ENCODE measurements around the gene KHDC1. TPM values are rescaled to one million over a fixed set of nuclear protein-coding genes. Genes with fewer than 3 reads are reported as not detected.
"Not testable (repeated sequence)": the region's sequence is repeated elsewhere in the genome, so short reads cannot be mapped to it uniquely, and the experiment has no call there.

The KHDC1 gene
- total RNA-seq, 1 donor from 2014 or later = 5.2 TPM

DNA sequence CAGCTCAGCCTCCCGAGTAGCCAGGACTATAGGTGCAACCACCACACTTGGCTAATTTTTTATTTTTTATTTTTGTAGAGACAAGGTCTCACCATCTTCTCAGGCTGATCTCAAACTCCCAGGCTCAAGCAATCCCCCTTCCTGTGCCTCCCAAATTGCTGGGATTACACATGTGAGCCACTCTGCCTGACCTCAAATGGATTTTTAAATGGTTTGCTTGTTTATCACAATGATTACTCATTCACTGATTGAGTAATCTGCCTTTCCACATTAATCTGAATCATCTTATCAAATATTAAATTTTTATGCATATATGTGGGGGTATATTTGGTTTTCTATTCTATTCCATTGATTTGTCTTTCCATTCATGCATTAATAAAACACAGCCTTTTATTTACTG lies 28.3 kb downstream of the KHDC1 start:
- Mint-ChIP-seq H3K4me1 (no peaks in the 10 kb centered on the region), H3K4me3 (no peak overlapping the region), H3K36me3 (ENCODE audit: low read depth) (no peaks in the 10 kb centered on the region), H3K27ac (no peak overlapping the region), H3K9me3 (no peaks in the 10 kb centered on the region), H3K27me3 (no peaks in the 10 kb centered on the region)
- no peak for DNase-seq
- intact Hi-C loops (cut with micrococcal nuclease) = no loop called here

DNA sequence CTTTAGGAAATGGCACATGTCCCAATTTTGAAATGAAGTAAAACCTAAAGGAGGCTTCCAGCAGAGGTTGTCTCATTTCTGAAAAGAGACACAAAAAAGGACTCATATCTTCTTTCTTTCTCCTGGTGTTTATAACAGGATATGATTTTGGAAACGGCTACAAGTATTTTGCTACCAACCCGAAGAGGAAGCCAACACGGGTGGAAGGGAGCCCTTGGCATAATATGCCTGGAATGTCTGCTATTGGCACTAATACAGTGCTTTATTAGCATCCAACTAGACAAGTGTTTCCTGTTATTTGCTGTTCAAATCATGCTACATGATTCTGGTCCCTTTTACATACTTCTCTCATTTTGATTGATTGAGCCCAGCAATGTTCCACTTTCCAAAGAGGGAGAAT lies 29.0 kb downstream of the KHDC1 start:
- H3K27me3 Mint-ChIP-seq; DNase-seq; H3K36me3 Mint-ChIP-seq (ENCODE audit: low read depth); H3K9me3 Mint-ChIP-seq; H3K4me3 Mint-ChIP-seq; intact Hi-C loops (cut with micrococcal nuclease); H3K27ac Mint-ChIP-seq; H3K4me1 Mint-ChIP-seq: not testable (repeated sequence)

DNA sequence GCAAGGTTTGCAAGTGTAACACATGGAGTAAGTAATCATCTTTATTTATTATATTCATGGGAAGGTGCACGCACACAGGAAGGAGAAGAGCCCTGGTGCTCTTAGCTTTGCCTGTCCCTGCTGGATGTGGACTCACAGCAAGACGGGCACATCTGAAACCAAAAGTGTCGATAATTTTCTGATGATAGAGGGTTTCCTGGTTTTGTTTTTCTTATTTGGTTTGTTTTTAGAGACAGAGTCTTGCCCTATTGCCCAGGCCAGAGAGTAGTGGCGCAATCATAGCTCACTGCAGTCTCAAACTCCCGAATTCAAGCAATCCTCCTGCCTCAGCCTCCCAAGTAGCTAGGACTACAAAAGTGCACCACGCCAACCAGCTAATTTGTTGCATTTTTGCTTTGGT lies 29.9 kb downstream of the KHDC1 start:
- Mint-ChIP-seq H3K27me3 (no peaks in the 10 kb centered on the region), H3K9me3 (no peaks in the 10 kb centered on the region), H3K36me3 (ENCODE audit: low read depth) (no peaks in the 10 kb centered on the region), H3K4me3 (no peak overlapping the region), H3K4me1 (no peaks in the 10 kb centered on the region), H3K27ac (no peak overlapping the region)
- no peak for DNase-seq
- intact Hi-C loops (cut with micrococcal nuclease) = no loop called here

DNA sequence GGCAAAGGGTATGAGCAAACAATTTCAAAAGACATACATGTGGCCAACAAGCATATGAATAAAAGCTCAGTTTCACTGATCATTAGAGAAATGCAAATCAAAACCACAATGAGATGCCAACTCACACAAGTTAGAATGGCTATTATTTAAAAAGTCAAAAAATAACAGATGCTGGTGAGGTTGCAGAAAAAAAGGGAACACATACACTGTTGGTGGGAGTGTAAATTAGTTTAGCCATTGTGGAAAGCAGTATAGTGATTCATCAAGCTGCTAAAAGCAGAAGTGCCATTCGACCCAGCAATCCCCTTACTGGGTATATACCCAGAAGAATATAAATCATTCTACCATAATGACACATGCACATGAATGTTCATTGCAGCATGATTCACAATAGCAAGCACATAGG lies 31.0 kb downstream of the KHDC1 start:
- H3K9me3 Mint-ChIP-seq = no peaks in the 10 kb centered on the region
- H3K27me3 Mint-ChIP-seq = no peaks in the 10 kb centered on the region
- no peak overlapping the region for H3K4me3 Mint-ChIP-seq
- intact Hi-C loops (cut with micrococcal nuclease) = no loop called here
- no peak overlapping the region for H3K27ac Mint-ChIP-seq
- H3K36me3 Mint-ChIP-seq (ENCODE audit: low read depth) = no peaks in the 10 kb centered on the region
- no peak for DNase-seq
- no peaks in the 10 kb centered on the region for H3K4me1 Mint-ChIP-seq

DNA sequence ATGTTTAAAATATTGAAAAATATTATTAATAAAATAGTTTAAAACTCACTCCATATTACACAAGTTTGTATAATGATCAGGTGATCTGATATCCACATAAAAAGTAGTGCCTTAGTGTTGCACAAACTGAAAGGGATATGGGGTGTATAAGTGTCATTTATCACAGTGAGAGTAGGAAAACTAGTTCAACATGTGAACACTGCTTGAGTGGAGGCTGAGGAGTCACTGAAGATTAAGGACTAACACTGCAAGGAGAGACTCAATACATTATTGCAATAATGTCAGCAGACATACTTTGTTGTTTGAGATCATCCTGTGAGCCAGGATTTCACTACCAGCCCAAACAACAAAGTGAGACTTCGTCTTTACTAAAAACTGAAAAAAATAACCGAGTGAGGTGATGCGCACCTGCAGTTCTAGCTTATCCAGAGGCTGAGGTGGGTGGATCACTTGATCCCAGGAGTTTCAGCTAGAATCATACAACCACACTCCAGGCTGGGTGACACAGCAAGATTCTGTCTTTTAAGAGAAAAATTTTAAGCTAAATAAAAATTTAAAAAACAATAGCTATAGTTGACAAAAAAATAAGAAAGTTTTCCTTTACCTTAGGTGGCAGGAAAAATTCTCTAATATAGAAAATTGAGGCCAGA lies 35.3 kb downstream of the KHDC1 start:
- Mint-ChIP-seq H3K4me1 (peaks cover 3% of the 10 kb centered on the region), H3K9me3 (no peaks in the 10 kb centered on the region), H3K36me3 (ENCODE audit: low read depth) (no peaks in the 10 kb centered on the region), H3K27ac (no peak overlapping the region), H3K4me3 (no peak overlapping the region), H3K27me3 (no peaks in the 10 kb centered on the region)
- DNase-seq = no peak
- intact Hi-C loops (cut with micrococcal nuclease) = no loop called here

DNA sequence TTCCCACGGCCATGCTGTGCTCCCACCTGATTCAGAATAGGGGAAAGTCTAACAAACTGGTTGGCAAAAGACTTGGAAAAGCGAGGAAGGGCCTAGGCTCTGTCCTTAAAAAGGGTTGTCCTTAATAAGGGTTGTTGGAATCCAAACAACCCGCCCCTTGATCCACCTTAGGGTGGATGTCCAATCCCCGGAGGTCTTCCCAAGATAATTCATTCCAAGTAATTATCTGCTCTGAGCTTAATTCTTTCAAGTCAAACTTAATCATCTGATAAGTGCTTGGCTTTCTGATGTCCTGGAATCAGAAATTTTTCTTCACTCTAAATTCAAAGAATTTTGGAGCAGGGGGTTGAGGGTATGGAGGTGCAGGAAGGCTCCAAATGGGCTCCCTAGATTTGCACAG lies 37.6 kb downstream of the KHDC1 start, which contains the start of gene KHDC1L:
TSS of gene KHDC1L (minus strand) at position 101 of the 400 bp plus-strand sequence. CDS start at position 13, 88 bp downstream.
- no peak for DNase-seq
- H3K4me1 Mint-ChIP-seq = peaks cover 3% of the 10 kb centered on the region
- H3K27ac Mint-ChIP-seq = no peak within 1 kb of the TSS
- H3K27me3 Mint-ChIP-seq = no peaks in the 10 kb centered on the region
- no peak within 1 kb of the TSS for H3K4me3 Mint-ChIP-seq
- intact Hi-C loops (cut with micrococcal nuclease) = no loop called here
- no peaks in the 10 kb centered on the region for H3K36me3 Mint-ChIP-seq (ENCODE audit: low read depth)
- no peaks in the 10 kb centered on the region for H3K9me3 Mint-ChIP-seq

DNA sequence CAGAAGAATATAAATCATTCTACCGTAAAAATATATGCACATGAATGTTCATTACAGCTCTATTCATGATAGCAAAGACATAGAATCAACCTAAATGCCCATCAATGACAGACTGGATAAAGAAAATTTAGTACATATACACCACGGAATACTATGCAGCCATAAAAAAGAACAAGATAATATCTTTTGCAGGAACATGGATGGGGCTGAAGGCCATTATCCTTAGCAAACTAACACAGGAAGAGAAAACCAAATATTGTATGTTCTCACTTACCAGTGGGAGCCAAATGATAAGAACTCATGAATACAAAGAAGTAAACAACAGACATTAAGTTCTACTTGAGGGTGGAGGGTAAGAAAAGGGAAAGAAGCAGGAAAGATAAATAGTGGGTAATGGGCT lies 46.1 kb downstream of the KHDC1 start:
- peaks cover 1% of the 10 kb centered on the region for H3K27me3 Mint-ChIP-seq
- H3K27ac Mint-ChIP-seq = no peak overlapping the region
- H3K4me3 Mint-ChIP-seq = no peak overlapping the region
- no peaks in the 10 kb centered on the region for H3K36me3 Mint-ChIP-seq (ENCODE audit: low read depth)
- intact Hi-C loops (cut with micrococcal nuclease) = no loop called here
- no peaks in the 10 kb centered on the region for H3K4me1 Mint-ChIP-seq
- no peaks in the 10 kb centered on the region for H3K9me3 Mint-ChIP-seq
- no peak for DNase-seq

DNA sequence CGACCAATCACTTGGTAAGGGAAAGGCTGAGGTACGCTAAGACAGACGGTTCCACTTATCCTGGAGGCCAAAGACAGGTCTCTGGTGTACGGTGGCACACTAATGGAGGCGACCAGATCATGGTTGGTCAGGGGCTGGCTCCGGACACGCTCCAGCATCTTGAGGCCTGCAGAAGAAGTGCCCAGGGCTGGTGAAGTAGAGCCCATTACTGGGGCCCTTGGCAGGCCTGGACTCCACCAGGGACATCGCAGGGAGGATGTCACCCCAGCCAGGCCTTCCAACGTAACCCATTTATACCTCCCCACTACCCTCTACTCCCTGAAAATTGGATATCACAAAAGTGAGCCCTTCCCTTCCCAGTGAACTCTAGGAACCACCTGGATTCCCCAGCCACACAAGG lies 53.9 kb downstream of the KHDC1 start:
- no peak for DNase-seq
- no peaks in the 10 kb centered on the region for H3K36me3 Mint-ChIP-seq (ENCODE audit: low read depth)
- no peak overlapping the region for H3K27ac Mint-ChIP-seq
- H3K4me1 Mint-ChIP-seq = no peaks in the 10 kb centered on the region
- peaks cover 3% of the 10 kb centered on the region for H3K27me3 Mint-ChIP-seq
- no peaks in the 10 kb centered on the region for H3K9me3 Mint-ChIP-seq
- intact Hi-C loops (cut with micrococcal nuclease) = no loop called here
- no peak overlapping the region for H3K4me3 Mint-ChIP-seq

DNA sequence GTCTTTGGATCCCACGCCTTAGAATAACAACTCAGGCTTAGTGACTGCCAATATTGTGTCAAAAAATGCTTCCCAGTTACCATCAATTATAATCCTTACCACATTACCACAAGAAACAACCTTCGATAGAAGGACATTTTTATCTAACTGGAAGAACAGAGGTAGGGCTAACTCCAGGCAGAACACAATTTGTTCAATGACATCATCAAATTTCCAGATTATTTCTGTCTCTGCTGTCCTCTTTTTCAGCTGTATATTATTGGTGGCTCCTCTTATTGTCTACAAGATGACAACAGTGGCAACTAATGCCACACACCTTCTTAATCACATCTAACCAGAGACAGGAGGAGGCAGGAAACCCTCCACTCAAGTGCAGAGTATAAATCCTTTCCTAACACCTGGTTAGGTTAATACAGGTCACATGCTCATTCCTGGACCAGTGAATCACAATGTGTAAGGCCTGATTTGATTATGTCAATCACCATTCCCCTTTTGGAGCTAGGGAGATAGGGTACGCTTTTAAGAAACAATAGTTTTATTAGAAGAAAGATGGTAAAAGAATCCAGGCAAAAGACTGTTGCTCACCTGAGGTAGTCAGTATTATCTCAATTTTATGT lies 55.7 kb downstream of the KHDC1 start:
- Mint-ChIP-seq H3K27me3 (peaks cover 3% of the 10 kb centered on the region), H3K36me3 (ENCODE audit: low read depth) (no peaks in the 10 kb centered on the region), H3K4me1 (no peaks in the 10 kb centered on the region), H3K4me3 (no peak overlapping the region), H3K27ac (no peak overlapping the region), H3K9me3 (no peaks in the 10 kb centered on the region)
- no peak for DNase-seq
- intact Hi-C loops (cut with micrococcal nuclease) = no loop called here

DNA sequence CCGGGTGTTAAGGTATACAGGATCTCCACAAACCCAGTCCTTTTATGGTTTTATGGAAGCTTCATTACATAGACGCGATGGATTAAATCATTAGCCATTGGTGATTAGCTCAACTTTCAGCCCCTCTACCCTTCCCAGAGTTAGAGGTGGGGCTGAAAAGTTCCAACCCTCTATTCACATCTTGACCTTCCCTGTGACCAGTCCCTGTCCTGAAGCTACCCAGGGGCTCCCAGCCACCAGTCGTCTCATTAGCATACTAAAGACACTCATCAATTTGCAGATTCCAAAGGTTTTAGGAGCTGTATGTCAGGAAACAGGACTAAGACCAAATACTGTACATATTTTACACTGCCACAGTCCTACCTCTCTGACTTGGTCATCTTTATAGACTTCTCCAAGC lies 58.7 kb downstream of the KHDC1 start:
- intact Hi-C loops (cut with micrococcal nuclease) = no loop called here
- peaks cover 3% of the 10 kb centered on the region for H3K27me3 Mint-ChIP-seq
- H3K4me1 Mint-ChIP-seq = no peaks in the 10 kb centered on the region

DNA sequence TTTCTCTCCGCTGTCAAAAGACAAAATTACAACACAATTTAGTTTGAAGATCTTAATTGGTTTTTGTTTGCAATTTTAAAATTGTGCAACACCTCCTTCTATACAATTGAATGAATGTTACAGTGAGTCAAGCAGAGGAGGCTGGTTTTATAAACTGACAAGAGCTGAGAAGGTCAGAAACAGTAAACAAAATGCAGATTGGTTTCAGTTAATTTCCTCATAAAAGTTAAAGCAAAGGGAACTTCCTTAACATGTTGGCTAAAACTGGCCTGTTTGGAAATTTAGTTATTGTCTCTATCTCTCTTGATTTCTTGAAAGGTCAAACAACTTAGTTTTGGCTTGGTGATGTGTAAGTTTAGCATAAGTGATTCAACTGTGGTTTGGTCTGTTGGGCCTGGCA lies 59.9 kb downstream of the KHDC1 start:
- intact Hi-C loops (cut with micrococcal nuclease) = no loop called here
- Mint-ChIP-seq H3K9me3 (no peaks in the 10 kb centered on the region), H3K27ac (no peak overlapping the region), H3K4me1 (no peaks in the 10 kb centered on the region), H3K27me3 (peaks cover 3% of the 10 kb centered on the region), H3K4me3 (no peak overlapping the region), H3K36me3 (ENCODE audit: low read depth) (no peaks in the 10 kb centered on the region)
- no peak for DNase-seq

More for the DNA sequence above, 58.7 kb downstream of the KHDC1 start:
- no peaks in the 10 kb centered on the region for H3K36me3 Mint-ChIP-seq (ENCODE audit: low read depth)
- DNase-seq = no peak
- no peaks in the 10 kb centered on the region for H3K9me3 Mint-ChIP-seq
- H3K27ac Mint-ChIP-seq = no peak overlapping the region
- H3K4me3 Mint-ChIP-seq = no peak overlapping the region

DNA sequence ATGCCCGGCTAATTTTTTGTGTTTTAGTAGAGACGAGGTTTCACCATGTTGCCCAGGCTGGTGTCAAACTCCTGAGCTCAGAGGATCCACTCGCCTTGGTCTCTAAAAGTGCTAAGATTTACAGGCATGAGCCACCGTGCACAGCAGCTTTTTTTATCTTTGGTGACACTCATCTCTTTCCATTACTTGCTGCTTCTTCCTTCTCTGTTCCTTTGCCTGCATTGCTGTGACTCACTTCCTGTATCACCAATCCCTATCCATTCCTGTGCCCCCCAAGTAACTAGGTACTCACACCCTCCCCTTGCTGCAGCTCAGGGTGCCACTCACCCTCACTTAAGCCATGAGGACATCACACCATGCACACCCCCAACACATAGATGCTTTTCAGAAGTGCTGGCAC lies 62.3 kb downstream of the KHDC1 start:
- no peak overlapping the region for H3K27ac Mint-ChIP-seq

DNA sequence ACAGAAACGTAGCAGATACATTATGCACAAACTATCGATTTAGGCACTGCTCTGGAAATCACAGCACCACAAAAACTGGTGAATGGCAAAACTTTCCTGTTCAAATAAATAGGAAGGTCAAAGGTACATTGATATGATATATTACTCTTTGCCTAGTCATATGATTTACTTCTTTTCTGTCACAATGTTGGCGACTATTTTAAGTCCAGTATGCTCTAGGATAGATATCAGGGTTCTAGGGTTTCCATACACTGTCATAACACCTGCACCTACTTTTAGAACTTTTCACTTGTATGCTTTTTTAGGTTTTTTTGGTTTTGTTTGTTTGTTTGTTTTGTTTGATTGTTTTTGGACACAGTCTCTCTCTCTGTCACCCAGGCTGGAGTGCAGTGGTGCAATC lies 62.7 kb downstream of the KHDC1 start:
- no peak for DNase-seq
- intact Hi-C loops (cut with micrococcal nuclease) = no loop called here
- H3K4me3 Mint-ChIP-seq = no peak overlapping the region
- no peaks in the 10 kb centered on the region for H3K9me3 Mint-ChIP-seq
- H3K27me3 Mint-ChIP-seq = no peaks in the 10 kb centered on the region
- H3K36me3 Mint-ChIP-seq (ENCODE audit: low read depth) = no peaks in the 10 kb centered on the region
- no peak overlapping the region for H3K27ac Mint-ChIP-seq
- no peaks in the 10 kb centered on the region for H3K4me1 Mint-ChIP-seq

More for the DNA sequence above, 62.3 kb downstream of the KHDC1 start:
- Mint-ChIP-seq H3K36me3 (ENCODE audit: low read depth) (no peaks in the 10 kb centered on the region), H3K27me3 (no peaks in the 10 kb centered on the region), H3K4me1 (no peaks in the 10 kb centered on the region), H3K4me3 (no peak overlapping the region), H3K9me3 (no peaks in the 10 kb centered on the region)
- DNase-seq = no peak
- intact Hi-C loops (cut with micrococcal nuclease) = no loop called here

DNA sequence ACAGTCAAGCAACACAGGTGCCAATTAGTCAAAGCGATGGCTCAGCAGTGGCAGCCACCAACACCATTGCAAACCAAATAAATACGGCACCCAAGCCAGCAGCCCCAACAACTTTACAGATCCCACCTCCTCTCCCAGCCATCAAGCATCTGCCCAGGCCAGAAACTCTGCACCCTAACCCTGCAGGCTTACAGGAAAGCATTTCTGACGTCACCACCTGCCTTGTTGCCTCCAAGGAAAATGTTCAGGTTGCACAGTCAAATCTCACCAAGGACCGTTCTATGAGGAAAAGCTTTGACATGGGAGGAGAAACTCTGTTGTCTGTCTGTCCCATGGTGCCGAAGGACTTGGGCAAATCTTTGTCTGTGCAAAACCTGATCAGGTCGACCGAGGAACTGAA lies 68.3 kb downstream of the KHDC1 start:
- no peaks in the 10 kb centered on the region for H3K27me3 Mint-ChIP-seq
- H3K4me3 Mint-ChIP-seq = no peak overlapping the region
- no peaks in the 10 kb centered on the region for H3K9me3 Mint-ChIP-seq
- intact Hi-C loops (cut with micrococcal nuclease) = no loop called here
- no peaks in the 10 kb centered on the region for H3K4me1 Mint-ChIP-seq
- no peaks in the 10 kb centered on the region for H3K36me3 Mint-ChIP-seq (ENCODE audit: low read depth)
- DNase-seq = no peak
- H3K27ac Mint-ChIP-seq = no peak overlapping the region

DNA sequence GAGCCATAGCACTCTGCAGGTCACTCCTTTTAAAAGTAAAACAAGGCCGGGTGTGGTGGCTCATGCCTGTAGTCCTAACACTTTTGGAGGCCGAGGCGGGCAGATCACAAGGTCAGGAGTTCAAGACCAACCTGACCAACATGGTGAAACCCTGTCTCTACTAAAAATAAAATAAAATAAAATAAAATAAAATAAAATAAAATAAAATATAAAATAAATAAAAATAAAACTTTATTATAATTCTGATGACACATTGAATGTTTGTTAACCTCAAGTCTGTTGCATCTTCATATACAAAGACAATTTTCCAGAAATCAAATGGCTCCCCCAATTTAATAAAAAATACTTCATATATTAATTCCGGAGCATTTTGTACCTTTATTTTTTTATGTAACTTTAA lies 69.7 kb downstream of the KHDC1 start:
- H3K9me3 Mint-ChIP-seq; H3K27me3 Mint-ChIP-seq; H3K36me3 Mint-ChIP-seq (ENCODE audit: low read depth); intact Hi-C loops (cut with micrococcal nuclease); H3K4me1 Mint-ChIP-seq; H3K27ac Mint-ChIP-seq; DNase-seq; H3K4me3 Mint-ChIP-seq: not testable (repeated sequence)
